Measurements from ENCODE around the gene PTPRD.

PTPRD gene

DNA sequence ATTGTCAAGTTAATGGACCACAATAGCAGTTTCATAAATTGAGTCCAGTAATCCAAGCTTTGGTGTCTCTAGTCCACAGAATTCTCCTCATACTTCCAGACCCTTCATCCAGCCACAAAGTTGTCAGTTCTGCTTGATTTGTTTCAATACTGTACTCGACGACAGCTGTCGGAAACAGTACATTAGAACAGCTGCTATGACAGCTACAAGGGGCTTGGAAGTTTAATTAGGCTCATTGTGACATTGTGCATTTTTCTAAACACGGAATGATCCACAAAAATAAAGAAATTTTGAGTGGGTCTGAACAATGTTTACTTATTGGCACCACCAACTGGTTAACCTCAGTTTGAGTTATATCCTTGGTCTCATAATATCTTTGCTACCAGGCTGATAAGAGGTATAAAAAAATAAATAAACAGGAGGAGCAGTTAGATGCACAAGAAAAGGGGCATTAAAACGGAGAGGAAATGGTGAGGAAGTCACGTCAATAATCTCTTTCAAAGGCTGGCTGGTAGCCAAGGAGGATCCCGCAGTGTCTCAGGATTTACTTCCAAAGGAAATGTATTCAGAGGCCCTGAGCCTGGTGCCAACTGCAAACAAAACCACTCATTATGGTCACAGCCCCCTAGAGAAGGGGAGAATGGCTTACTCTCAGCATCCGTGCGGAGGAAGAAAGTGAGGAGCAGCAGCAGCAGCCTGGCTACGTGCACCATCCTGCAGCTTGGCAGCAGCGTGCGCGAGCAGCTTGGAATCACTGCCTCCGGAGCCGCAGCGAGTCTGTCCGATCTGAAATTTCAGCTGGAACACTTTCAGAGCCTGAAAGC, 1879.5 kb downstream of the PTPRD start:
- no peak for DNase-seq

DNA sequence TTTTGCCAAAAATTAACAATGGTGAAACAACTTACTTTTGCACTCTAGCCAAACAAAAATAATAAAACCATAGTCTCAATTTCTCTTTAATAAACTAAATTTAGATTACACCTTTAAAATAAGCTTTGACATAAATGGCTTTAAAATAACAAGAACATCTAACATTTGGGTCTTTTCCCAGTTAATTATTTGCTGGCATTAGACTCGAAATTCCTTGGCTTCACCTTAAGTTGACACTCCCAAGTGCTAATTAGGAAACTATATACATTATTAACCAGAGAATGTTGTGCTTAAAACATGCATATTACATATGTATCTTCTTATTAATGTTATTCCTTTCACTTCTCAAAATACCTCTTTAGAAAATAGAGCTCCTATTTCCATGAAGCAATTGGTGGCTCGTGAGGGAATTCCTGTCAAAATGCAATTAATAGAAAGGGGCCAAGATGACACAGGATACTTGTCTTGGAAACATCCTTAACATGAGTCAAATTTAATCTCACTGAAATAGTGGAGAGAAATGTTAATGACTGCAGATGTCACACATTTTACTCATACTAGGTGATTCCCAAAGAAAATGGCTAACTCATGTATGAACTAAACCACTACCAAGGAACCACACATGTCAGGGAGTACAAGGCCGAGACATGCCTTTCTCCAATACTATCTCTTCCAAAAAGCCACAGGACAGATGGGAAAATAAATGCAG, 1880.3 kb downstream of the PTPRD start:
- DNase-seq = no peak

- no peak for DNase-seq
Measured at GRCh38 chr9:8730618-8731017, 1882.2 kb downstream of the PTPRD start.

DNA sequence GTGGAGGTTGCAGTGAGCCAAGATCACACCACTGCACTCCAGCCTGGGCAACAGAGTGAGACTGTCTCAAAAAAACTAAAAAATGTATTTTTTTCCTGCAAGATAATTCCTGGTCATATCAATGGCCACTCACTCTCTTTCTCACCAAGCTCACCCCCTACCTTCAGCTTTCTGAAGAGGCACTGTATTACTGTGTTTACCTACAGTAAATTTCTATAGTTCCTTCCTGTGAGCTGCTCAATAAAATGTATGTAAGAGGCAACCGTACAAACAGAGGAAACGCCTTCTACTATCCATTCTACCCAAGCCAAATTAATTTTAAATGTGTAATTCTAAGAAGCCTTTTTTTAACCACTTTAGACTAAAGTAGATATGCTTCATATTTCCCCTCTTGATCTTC, 1883.9 kb downstream of the PTPRD start:
- DNase-seq = no peak

- no peak for DNase-seq
Measured at GRCh38 chr9:8727191-8727590, 1885.6 kb downstream of the PTPRD start.

GRCh38 chr9:8726692-8727091, 1886.1 kb downstream of the PTPRD start:
- DNase-seq = no peak

GRCh38 chr9:8725635-8726034, 1887.2 kb downstream of the PTPRD start:
- DNase-seq = no peak

DNA sequence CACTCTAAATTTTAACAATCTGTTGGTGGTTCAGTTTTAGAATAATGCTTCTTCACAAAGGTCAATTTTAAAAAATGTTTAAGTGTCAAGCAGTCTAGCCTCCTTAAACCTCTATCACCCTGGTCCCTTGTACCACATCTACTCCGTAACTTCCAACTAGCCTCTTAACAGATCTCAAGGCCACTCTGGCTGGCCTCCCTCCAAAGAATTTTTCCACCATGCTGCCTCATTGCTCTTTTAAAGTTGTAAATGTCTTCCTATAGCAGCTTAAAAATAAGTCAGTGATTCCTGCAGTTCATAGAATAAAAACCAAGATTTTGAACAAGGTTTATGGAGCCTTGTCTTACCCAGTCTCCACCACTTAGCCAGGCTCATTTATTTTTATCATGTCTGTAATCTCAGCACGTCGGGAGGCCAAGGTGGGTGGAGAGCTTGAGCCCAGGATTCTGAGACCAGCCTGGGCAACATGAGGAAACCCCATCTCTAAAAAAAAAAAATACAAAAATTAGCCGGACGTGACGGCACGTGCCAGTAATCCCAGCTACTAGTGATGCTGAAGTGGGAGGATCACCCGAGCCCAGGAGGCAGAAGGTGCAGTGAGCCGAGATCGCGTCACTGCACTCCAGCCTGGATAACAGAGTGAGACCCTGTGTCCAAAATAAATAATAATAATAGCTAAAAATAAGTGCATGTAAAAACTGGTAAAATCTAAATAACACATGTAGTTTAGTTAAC, 1888.4 kb downstream of the PTPRD start:
- no peak for DNase-seq

DNA sequence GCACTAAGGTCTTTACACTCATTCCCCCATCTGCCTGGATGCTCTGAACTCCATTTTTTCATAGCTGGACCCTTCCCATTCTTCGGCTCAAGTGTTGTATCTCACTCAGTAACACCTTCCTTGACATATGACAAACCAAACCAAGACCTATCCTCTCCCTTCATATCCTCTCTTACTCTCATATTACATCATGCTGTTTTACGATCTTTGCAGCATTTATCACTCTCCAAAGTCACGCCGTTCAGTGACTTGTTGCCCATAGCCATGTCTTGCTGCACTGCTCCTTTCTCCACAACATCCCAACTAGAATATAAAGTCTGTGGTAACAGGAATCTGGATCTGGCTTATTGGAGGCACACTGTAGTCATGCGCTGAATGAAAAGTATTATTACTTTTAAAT, 1889.6 kb downstream of the PTPRD start:
- DNase-seq = no peak

DNA sequence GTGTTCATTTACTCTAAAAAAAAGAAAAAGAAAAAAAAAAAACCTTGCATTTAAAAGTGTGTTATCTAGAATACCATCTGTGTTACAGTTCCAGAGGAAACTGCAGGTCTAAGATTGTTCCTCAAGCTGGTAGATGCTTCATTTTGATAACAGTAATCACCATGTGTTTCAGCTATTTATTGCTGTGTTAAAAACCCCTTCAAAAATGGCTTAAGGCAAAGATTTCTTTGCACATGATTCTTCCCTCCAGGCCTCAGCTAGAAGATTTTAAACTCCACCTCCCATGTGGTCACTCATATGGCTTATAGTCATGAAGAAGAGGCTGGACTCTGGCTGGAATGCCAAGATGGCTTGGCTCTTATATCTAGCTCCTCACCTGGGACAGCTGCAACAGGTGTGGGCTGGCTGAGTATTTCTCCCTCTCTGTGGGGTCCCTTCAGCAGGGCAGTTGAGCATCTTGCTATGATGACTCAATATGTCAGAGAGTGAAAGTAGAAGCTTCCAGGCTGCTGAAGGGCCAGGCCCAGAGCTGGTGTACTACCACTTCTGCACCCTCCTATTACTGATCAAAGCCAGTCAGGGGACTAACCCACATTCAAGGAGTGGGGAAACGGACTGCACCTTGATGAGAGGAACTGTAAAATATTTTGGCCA, 1892.8 kb downstream of the PTPRD start:
- no peak for DNase-seq

- no peak for DNase-seq
Measured at GRCh38 chr9:8718121-8718725, 1894.6 kb downstream of the PTPRD start.

DNA sequence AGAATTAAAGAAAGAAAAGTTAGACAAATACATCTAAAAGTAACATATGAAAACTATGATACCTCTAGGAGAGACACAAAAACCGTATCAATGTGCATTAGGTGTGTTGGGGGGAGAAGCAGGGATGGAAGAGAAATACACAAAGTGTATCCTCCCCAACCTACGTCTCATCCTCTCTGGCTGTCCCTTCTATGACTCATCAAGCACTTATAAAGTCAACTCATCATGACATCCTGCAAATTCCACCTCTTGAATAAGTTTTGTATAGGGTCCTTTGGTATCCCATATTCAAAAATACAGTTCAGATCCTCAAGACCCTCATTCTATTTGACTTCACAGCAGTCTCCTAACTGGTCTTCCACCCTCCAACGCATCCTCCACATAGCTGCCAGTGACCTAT, 1895.7 kb downstream of the PTPRD start:
- no peak for DNase-seq

DNA sequence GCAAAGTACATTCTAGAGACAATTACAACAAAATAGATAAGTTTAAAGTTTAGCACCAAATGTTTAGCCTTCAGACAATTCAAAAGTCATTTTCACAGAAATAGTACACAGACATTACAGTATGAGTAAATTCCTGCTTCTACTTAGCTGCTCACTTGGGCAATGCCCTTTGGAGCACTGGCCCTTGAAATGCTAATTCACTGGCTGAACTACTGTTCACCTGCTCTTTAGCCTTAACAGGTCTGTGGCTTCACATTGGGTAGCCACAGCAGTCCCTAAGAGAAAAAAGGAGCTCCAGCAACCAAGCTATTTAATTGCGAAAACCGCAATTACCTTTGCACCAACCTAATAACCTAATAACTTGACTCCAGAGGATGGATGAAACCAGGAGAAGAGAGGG, 1897.0 kb downstream of the PTPRD start:
- no peak for DNase-seq

- DNase-seq = no peak
Measured at GRCh38 chr9:8713811-8714165, 1899.0 kb downstream of the PTPRD start.

DNA sequence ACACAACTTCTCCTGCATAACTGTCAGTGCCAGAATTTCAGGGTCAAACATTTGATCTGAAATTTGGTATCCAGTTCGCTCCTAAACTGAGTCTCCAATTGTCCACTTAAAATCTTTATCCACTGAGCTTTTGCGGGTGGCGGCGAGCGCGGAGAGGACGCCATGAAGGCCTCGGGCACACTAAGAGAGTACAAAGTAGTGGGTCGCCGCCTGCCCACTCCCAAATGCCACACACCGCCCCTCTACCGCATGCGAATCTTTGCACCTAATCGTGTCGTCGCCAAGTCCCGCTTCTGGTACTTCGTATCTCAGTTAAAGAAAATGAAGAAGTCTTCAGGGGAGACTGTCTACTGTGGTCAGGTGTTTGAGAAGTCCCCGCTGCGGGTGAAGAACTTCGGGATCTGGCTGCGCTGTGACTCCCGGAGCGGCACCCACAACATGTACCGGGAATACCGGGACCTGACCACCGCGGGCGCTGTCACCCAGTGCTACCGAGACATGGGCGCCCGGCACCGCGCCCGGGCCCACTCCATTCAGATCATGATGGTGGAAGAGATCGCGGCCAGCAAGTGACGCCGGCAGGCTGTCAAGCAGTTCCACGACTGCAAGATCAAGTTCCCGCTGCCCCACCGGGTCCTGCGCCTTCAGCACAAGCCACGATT, 1899.5 kb downstream of the PTPRD start:
- DNase-seq = no peak

GRCh38 chr9:8709731-8710130, 1903.1 kb downstream of the PTPRD start:
- DNase-seq = no peak

- no peak for DNase-seq
Measured at GRCh38 chr9:8708728-8709127, 1904.1 kb downstream of the PTPRD start.

DNA sequence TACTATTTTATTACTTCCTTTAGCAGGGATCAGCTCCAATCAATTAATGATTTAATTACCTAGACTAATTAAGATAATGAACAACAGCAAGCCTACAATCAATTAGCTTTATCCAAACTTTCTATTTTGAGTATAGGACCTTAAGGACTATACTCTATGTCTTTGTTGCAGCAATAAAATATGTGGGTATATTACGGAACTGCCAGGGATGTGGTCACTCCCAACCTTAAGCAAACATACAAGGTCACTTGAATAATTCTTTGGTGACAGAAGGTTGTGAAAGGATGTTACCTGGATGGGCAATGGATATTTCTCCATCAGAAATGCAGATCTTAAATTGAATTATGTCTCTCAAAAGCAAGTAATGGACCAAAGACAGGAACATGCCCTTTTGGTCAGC, 1905.8 kb downstream of the PTPRD start:
- no peak for DNase-seq

- DNase-seq = no peak
Measured at GRCh38 chr9:8706531-8706930, 1906.3 kb downstream of the PTPRD start.

- DNase-seq = no peak
Measured at GRCh38 chr9:8705861-8706260, 1906.9 kb downstream of the PTPRD start.

DNA sequence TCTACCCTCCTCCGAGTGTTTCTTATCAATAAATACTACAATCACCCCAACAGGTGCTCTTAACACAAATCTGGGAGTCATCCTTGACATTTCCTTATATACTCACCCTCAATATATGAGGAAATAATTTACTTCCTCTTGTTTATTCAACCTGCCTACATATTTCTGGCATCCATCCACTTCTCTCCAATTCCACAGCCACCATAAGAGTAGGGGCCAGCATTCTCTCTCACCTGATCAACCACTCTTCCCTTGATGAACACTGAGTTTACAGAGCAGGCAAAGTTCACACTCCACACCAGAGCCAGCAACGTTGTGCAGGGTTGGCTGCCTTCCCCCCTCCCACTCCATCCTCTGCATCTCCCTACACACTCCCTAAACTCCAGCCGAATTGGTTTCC, 1908.9 kb downstream of the PTPRD start:
- no peak for DNase-seq

- DNase-seq = no peak
Measured at GRCh38 chr9:8701904-8702303, 1910.9 kb downstream of the PTPRD start.

Data from SW 1271 (cell line).